ENCODE results near the gene PARD3B.

Gene PARD3B

DNA sequence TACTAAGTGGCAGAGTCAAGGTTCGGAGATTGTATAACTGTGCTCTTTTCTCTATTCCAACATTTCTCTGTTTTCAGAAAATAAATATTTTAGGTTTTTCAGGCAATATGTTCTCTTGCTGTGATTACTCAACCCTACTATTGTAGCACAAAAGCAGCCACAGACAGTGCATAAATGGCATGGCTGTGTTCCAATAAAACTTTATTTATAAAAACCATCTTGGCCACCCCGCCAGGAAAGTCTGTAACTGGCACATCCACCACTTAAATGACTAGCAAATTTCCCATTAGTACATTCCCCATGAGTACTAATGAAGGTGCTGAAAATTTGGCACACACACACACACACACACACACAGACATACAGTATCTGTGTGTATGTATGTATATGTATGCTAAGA lies 30.8 kb upstream of the PARD3B start:
- Histone ChIP-seq H3K27ac (replicated peaks) (no peak overlapping the region), H3K27me3 (ENCODE audit: insufficient read depth, poor library complexity, severe bottlenecking) (no peaks in the 10 kb centered on the region), H3K4me3 (replicated peaks; ENCODE audit: insufficient read depth, low read length) (no peak overlapping the region)
- TF ChIP-seq, protein P1, sequence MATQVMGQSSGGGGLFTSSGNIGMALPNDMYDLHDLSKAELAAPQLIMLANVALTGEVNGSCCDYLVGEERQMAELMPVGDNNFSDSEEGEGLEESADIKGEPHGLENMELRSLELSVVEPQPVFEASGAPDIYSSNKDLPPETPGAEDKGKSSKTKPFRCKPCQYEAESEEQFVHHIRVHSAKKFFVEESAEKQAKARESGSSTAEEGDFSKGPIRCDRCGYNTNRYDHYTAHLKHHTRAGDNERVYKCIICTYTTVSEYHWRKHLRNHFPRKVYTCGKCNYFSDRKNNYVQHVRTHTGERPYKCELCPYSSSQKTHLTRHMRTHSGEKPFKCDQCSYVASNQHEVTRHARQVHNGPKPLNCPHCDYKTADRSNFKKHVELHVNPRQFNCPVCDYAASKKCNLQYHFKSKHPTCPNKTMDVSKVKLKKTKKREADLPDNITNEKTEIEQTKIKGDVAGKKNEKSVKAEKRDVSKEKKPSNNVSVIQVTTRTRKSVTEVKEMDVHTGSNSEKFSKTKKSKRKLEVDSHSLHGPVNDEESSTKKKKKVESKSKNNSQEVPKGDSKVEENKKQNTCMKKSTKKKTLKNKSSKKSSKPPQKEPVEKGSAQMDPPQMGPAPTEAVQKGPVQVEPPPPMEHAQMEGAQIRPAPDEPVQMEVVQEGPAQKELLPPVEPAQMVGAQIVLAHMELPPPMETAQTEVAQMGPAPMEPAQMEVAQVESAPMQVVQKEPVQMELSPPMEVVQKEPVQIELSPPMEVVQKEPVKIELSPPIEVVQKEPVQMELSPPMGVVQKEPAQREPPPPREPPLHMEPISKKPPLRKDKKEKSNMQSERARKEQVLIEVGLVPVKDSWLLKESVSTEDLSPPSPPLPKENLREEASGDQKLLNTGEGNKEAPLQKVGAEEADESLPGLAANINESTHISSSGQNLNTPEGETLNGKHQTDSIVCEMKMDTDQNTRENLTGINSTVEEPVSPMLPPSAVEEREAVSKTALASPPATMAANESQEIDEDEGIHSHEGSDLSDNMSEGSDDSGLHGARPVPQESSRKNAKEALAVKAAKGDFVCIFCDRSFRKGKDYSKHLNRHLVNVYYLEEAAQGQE (IDR thresholded peaks at IDR 0.05; ENCODE audit: insufficient replicate concordance, low read depth) = no peak
- TF ChIP-seq CTCF (IDR thresholded peaks at IDR 0.05; ENCODE audit: insufficient read depth, low read length) (no peak), SPI1 (IDR thresholded peaks at IDR 0.05; ENCODE audit: borderline replicate concordance, low read depth) (no peak), GABPA (IDR thresholded peaks at IDR 0.05; ENCODE audit: low read depth) (no peak), POLR2AphosphoS5 (IDR thresholded peaks at IDR 0.05; ENCODE audit: low read depth) (no peak)
- no peak for DNase-seq (ENCODE audit: low read depth in 1 of 2, low spot score in 1 of 2)

- no peak for DNase-seq (ENCODE audit: low read depth in 1 of 2, low spot score in 1 of 2)
- TF ChIP-seq POLR2AphosphoS5 (IDR thresholded peaks at IDR 0.05; ENCODE audit: low read depth) (no peak), SPI1 (IDR thresholded peaks at IDR 0.05; ENCODE audit: borderline replicate concordance, low read depth) (no peak), CTCF (IDR thresholded peaks at IDR 0.05; ENCODE audit: insufficient read depth, low read length) (no peak), GABPA (IDR thresholded peaks at IDR 0.05; ENCODE audit: low read depth) (no peak)
- TF ChIP-seq, protein P1 (IDR thresholded peaks at IDR 0.05; ENCODE audit: insufficient replicate concordance, low read depth) = no peak
- Histone ChIP-seq H3K27ac (replicated peaks) (no peak overlapping the region), H3K4me3 (replicated peaks; ENCODE audit: insufficient read depth, low read length) (no peak overlapping the region), H3K27me3 (ENCODE audit: insufficient read depth, poor library complexity, severe bottlenecking) (no peaks in the 10 kb centered on the region)
Observed at GRCh38 chr2:204515416-204515815, 29.9 kb upstream of the PARD3B start.

DNA sequence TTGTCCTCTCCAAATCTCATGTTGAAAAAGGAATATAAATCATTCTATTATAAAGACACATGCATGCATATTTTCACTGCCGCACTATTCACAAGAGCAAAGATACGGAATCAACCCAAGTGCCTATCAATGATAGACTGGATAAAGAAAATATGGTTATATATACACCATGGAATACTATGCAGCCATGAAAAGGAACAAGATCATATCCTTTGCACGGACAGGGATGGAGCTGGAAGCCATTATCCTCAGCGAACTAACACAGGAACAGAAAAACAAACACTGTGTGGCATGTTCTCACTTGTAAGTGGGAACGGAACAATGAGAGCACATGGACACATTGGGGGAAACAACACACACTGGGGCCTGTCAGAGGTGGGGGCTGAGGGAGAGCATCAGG lies 28.1 kb upstream of the PARD3B start:
- no peaks in the 10 kb centered on the region for H3K27me3 ChIP-seq (ENCODE audit: insufficient read depth, poor library complexity, severe bottlenecking)
- TF ChIP-seq SPI1 (IDR thresholded peaks at IDR 0.05; ENCODE audit: borderline replicate concordance, low read depth) = no peak
- no peak for TF ChIP-seq GABPA (IDR thresholded peaks at IDR 0.05; ENCODE audit: low read depth)
- no peak for TF ChIP-seq CTCF (IDR thresholded peaks at IDR 0.05; ENCODE audit: insufficient read depth, low read length)
- TF ChIP-seq POLR2AphosphoS5 (IDR thresholded peaks at IDR 0.05; ENCODE audit: low read depth) = no peak
- TF ChIP-seq, protein P1 (IDR thresholded peaks at IDR 0.05; ENCODE audit: insufficient replicate concordance, low read depth) = no peak
- no peak overlapping the region for H3K27ac ChIP-seq (replicated peaks)
- DNase-seq (ENCODE audit: low read depth in 1 of 2, low spot score in 1 of 2) = no peak
- no peak overlapping the region for H3K4me3 ChIP-seq (replicated peaks; ENCODE audit: insufficient read depth, low read length)
